GM12872 (cell line): ENCODE results near the gene PPP3CB.

Experiments
- CTCF ChIP-seq: IDR thresholded peaks from 3 replicates; pipeline ENCODE4 v1.5.1; 2011; ENCODE audit warnings: low read depth, mild to moderate bottlenecking, low read length, moderate library complexity; ENCODE audit not compliant: insufficient read depth

PPP3CB gene

GRCh38 chr10:73386583-73386982 is 109.2 kb downstream of the PPP3CB start:
- no peak for TF ChIP-seq CTCF
